ENCODE data around the gene KIF2C. TPM values are rescaled to one million over a fixed set of nuclear protein-coding genes. Genes with fewer than 3 reads are reported as not detected.

KIF2C gene
- total RNA-seq, 5 donors from 2014 or later (not counting 1 experiment from before 2014, with no cell fraction given), result 0.68 to 1.6 (median 1.1) TPM

- peaks cover 46 to 50% (median 47%) of the 10 kb centered on the region in 3 donors for H3K4me1 Mint-ChIP-seq
- ATAC-seq (replicated peaks in 1 of 4) (peak; percentile 82 to 93 (median 86)), DNase-seq (peak in 31 of 35 experiments; percentile 31 to 87 (median 57))
- Histone ChIP-seq H3K27ac (ENCODE audit: low read length) (peak overlapping the region; percentile 31), H3K4me3 (ENCODE audit: control insufficient read depth in 1 of 2, extremely low read depth in 1 of 2, low read length in 1 of 2) (no peak overlapping the region), H3K27me3 (replicated peaks in 1 of 2; ENCODE audit: control insufficient read depth in 2 of 2, extremely low read depth in 1 of 2, insufficient read depth in 2 of 2, low read length in 1 of 2) (no peaks in the 10 kb centered on the region), H3K4me1 (ENCODE audit: control insufficient read depth in 1 of 2, extremely low read depth in 1 of 2, insufficient read depth in 2 of 2, low read length in 2 of 2) (peaks cover 20 to 42% of the 10 kb centered on the region in 2 experiments), H3K36me3 (ENCODE audit: control insufficient read depth in 2 of 2, extremely low read depth in 1 of 2, insufficient read depth in 1 of 2, low read length in 1 of 2) (no peaks in the 10 kb centered on the region), H3K9me3 (no peaks in the 10 kb centered on the region)
- H3K4me3 Mint-ChIP-seq, result peak overlapping the region in 2 of 3 donors; percentile 2 to 17
- ChIA-PET POLR2A (no interaction called here), CTCF (interaction anchor here in 1 of 2 donors (0.6 kb wide), 1 partner anchor 43 kb away, joined by 8 read pairs; no protein-coding TSS in a partner anchor)
- WGBS (ENCODE audit: insufficient coverage), result 0% methylated on average over 7 of the region's 9 CpGs
- no peaks in the 10 kb centered on the region for H3K27me3 Mint-ChIP-seq
- H3K9me3 Mint-ChIP-seq, result no peaks in the 10 kb centered on the region
- H3K27ac Mint-ChIP-seq, result peak overlapping the region; percentile 83 to 87
- H3K36me3 Mint-ChIP-seq, result no peaks in the 10 kb centered on the region
Measured at GRCh38 chr1:44714944-44715571, 24.6 kb upstream of the KIF2C start.

- Mint-ChIP-seq H3K4me1 (peaks cover 67 to 71% (median 67%) of the 10 kb centered on the region in 3 donors), H3K4me3 (peak overlapping the region in 1 of 3 donors; percentile 45), H3K36me3 (no peaks in the 10 kb centered on the region), H3K9me3 (no peaks in the 10 kb centered on the region), H3K27me3 (no peaks in the 10 kb centered on the region), H3K27ac (peak overlapping the region; percentile 45 to 70)
- 90% methylated on average over 4 of the region's 4 CpGs for WGBS (ENCODE audit: insufficient coverage)
- CTCF ChIA-PET, result interaction anchor here in 1 of 2 donors (0.7 to 1.6 kb wide), 2 partner anchors 10 to 141 kb away, joined by 4 read pairs; no protein-coding TSS in a partner anchor
- H3K4me3 ChIP-seq (ENCODE audit: control insufficient read depth in 1 of 2, extremely low read depth in 1 of 2, low read length in 1 of 2), result no peak overlapping the region
- ATAC-seq (replicated peaks in 1 of 4), result no peak
- no peaks in the 10 kb centered on the region for H3K27me3 ChIP-seq (replicated peaks in 1 of 2; ENCODE audit: control insufficient read depth in 2 of 2, extremely low read depth in 1 of 2, insufficient read depth in 2 of 2, low read length in 1 of 2)
- H3K9me3 ChIP-seq, result no peaks in the 10 kb centered on the region
- POLR2A ChIA-PET, result no interaction called here
- no peaks in the 10 kb centered on the region for H3K36me3 ChIP-seq (ENCODE audit: control insufficient read depth in 2 of 2, extremely low read depth in 1 of 2, insufficient read depth in 1 of 2, low read length in 1 of 2)
- DNase-seq, result no peak
- H3K27ac ChIP-seq (ENCODE audit: low read length), result no peak overlapping the region
- H3K4me1 ChIP-seq (ENCODE audit: control insufficient read depth in 1 of 2, extremely low read depth in 1 of 2, insufficient read depth in 2 of 2, low read length in 2 of 2), result peaks cover 30 to 60% of the 10 kb centered on the region in 2 experiments
Measured at GRCh38 chr1:44717156-44717555, 22.5 kb upstream of the KIF2C start.

- DNase-seq (no peak), ATAC-seq (replicated peaks in 1 of 4) (no peak)
- Mint-ChIP-seq H3K4me3 (peak overlapping the region in 1 of 3 donors; percentile 45), H3K27ac (peak overlapping the region; percentile 45 to 70), H3K36me3 (no peaks in the 10 kb centered on the region), H3K9me3 (no peaks in the 10 kb centered on the region), H3K27me3 (no peaks in the 10 kb centered on the region), H3K4me1 (peaks cover 67 to 72% (median 68%) of the 10 kb centered on the region in 3 donors)
- Histone ChIP-seq H3K27me3 (replicated peaks in 1 of 2; ENCODE audit: control insufficient read depth in 2 of 2, extremely low read depth in 1 of 2, insufficient read depth in 2 of 2, low read length in 1 of 2) (no peaks in the 10 kb centered on the region), H3K9me3 (no peaks in the 10 kb centered on the region), H3K4me3 (ENCODE audit: control insufficient read depth in 1 of 2, extremely low read depth in 1 of 2, low read length in 1 of 2) (no peak overlapping the region), H3K4me1 (ENCODE audit: control insufficient read depth in 1 of 2, extremely low read depth in 1 of 2, insufficient read depth in 2 of 2, low read length in 2 of 2) (peaks cover 30 to 65% of the 10 kb centered on the region in 2 experiments), H3K27ac (ENCODE audit: low read length) (no peak overlapping the region), H3K36me3 (ENCODE audit: control insufficient read depth in 2 of 2, extremely low read depth in 1 of 2, insufficient read depth in 1 of 2, low read length in 1 of 2) (no peaks in the 10 kb centered on the region)
- WGBS (ENCODE audit: insufficient coverage), result no CpG with 5 or more reads among the region's 1 CpG
- POLR2A ChIA-PET, result interaction anchor here in 1 of 2 donors (0.6 to 0.8 kb wide), 2 partner anchors 21 to 73 kb away, joined by 3 read pairs; no protein-coding TSS in a partner anchor
- CTCF ChIA-PET, result interaction anchor here in 1 of 2 donors (1.6 kb wide), 1 partner anchor 9 kb away, joined by 4 read pairs; no protein-coding TSS in a partner anchor
Measured at GRCh38 chr1:44717653-44718052, 22.0 kb upstream of the KIF2C start.

GRCh38 chr1:44718091-44718490 lies 21.5 kb upstream of the KIF2C start:
- Mint-ChIP-seq H3K27me3 (no peaks in the 10 kb centered on the region), H3K9me3 (no peaks in the 10 kb centered on the region), H3K27ac (peak overlapping the region; percentile 45 to 70), H3K36me3 (no peaks in the 10 kb centered on the region), H3K4me3 (peak overlapping the region in 1 of 3 donors; percentile 45), H3K4me1 (peaks cover 70 to 76% (median 71%) of the 10 kb centered on the region in 3 donors)
- Histone ChIP-seq H3K4me1 (ENCODE audit: control insufficient read depth in 1 of 2, extremely low read depth in 1 of 2, insufficient read depth in 2 of 2, low read length in 2 of 2) (peaks cover 30 to 69% of the 10 kb centered on the region in 2 experiments), H3K27ac (ENCODE audit: low read length) (no peak overlapping the region), H3K36me3 (ENCODE audit: control insufficient read depth in 2 of 2, extremely low read depth in 1 of 2, insufficient read depth in 1 of 2, low read length in 1 of 2) (no peaks in the 10 kb centered on the region), H3K9me3 (no peaks in the 10 kb centered on the region), H3K27me3 (replicated peaks in 1 of 2; ENCODE audit: control insufficient read depth in 2 of 2, extremely low read depth in 1 of 2, insufficient read depth in 2 of 2, low read length in 1 of 2) (no peaks in the 10 kb centered on the region), H3K4me3 (ENCODE audit: control insufficient read depth in 1 of 2, extremely low read depth in 1 of 2, low read length in 1 of 2) (no peak overlapping the region)
- POLR2A ChIA-PET, result interaction anchor here in 1 of 2 donors (0.6 to 0.8 kb wide), 2 partner anchors 21 to 73 kb away, joined by 3 read pairs; no protein-coding TSS in a partner anchor
- ATAC-seq (replicated peaks in 1 of 4) (no peak), DNase-seq (no peak)
- WGBS (ENCODE audit: insufficient coverage), result 89% methylated on average over 6 of the region's 6 CpGs
- CTCF ChIA-PET, result interaction anchor here in 1 of 2 donors (0.5 to 1.6 kb wide), 4 partner anchors 9 to 612 kb away, joined by 3 to 8 read pairs (median 5); no protein-coding TSS in a partner anchor

GRCh38 chr1:44719318-44719717 lies 20.3 kb upstream of the KIF2C start:
- Histone ChIP-seq H3K27ac (ENCODE audit: low read length) (no peak overlapping the region), H3K36me3 (ENCODE audit: control insufficient read depth in 2 of 2, extremely low read depth in 1 of 2, insufficient read depth in 1 of 2, low read length in 1 of 2) (no peaks in the 10 kb centered on the region), H3K4me3 (ENCODE audit: control insufficient read depth in 1 of 2, extremely low read depth in 1 of 2, low read length in 1 of 2) (no peak overlapping the region), H3K27me3 (replicated peaks in 1 of 2; ENCODE audit: control insufficient read depth in 2 of 2, extremely low read depth in 1 of 2, insufficient read depth in 2 of 2, low read length in 1 of 2) (peaks cover 0 to 3% of the 10 kb centered on the region in 2 experiments), H3K9me3 (no peaks in the 10 kb centered on the region), H3K4me1 (ENCODE audit: control insufficient read depth in 1 of 2, extremely low read depth in 1 of 2, insufficient read depth in 2 of 2, low read length in 2 of 2) (peaks cover 36 to 81% of the 10 kb centered on the region in 2 experiments)
- Mint-ChIP-seq H3K9me3 (no peaks in the 10 kb centered on the region), H3K4me3 (peak overlapping the region in 1 of 3 donors; percentile 57), H3K36me3 (no peaks in the 10 kb centered on the region), H3K4me1 (peaks cover 80 to 86% (median 80%) of the 10 kb centered on the region in 3 donors), H3K27me3 (no peaks in the 10 kb centered on the region), H3K27ac (peak overlapping the region; percentile 81 to 99)
- POLR2A ChIA-PET, result interaction anchor here in 1 of 2 donors (0.5 kb wide), 1 partner anchor 12 kb away, joined by 3 read pairs; the partner anchor contains the start of gene RNU5D-1
- ATAC-seq (replicated peaks in 1 of 4), result no peak
- WGBS (ENCODE audit: insufficient coverage), result 39% methylated on average over 3 of the region's 5 CpGs
- no peak for DNase-seq
- CTCF ChIA-PET, result interaction anchor here (0.6 to 1.2 kb wide), 2 partner anchors 10 to 13 kb away, joined by 3 to 6 read pairs; no protein-coding TSS in a partner anchor

GRCh38 chr1:44720281-44720680 lies 19.4 kb upstream of the KIF2C start:
- Mint-ChIP-seq H3K4me3 (peak overlapping the region; percentile 7 to 57 (median 32)), H3K36me3 (no peaks in the 10 kb centered on the region), H3K4me1 (peaks cover 80 to 86% (median 81%) of the 10 kb centered on the region in 3 donors), H3K9me3 (no peaks in the 10 kb centered on the region), H3K27me3 (no peaks in the 10 kb centered on the region), H3K27ac (peak overlapping the region; percentile 96 to 99)
- no peak for ATAC-seq (replicated peaks in 1 of 4)
- H3K4me1 ChIP-seq (ENCODE audit: control insufficient read depth in 1 of 2, extremely low read depth in 1 of 2, insufficient read depth in 2 of 2, low read length in 2 of 2), result peaks cover 33 to 82% of the 10 kb centered on the region in 2 experiments
- no peak overlapping the region for H3K27ac ChIP-seq (ENCODE audit: low read length)
- POLR2A ChIA-PET, result interaction anchor here in 1 of 2 donors (0.6 kb wide), 1 partner anchor 11 kb away, joined by 3 read pairs; no protein-coding TSS in a partner anchor
- no peak overlapping the region for H3K4me3 ChIP-seq (ENCODE audit: control insufficient read depth in 1 of 2, extremely low read depth in 1 of 2, low read length in 1 of 2)
- DNase-seq, result no peak
- no peaks in the 10 kb centered on the region for H3K9me3 ChIP-seq
- WGBS (ENCODE audit: insufficient coverage), result 100% methylated on average over 3 of the region's 4 CpGs
- CTCF ChIA-PET, result interaction anchor here in 1 of 2 donors (0.7 to 2.2 kb wide), 2 partner anchors 10 to 13 kb away, joined by 4 to 38 read pairs; partner anchors contain the start of gene RNU5D-1
- no peaks in the 10 kb centered on the region for H3K36me3 ChIP-seq (ENCODE audit: control insufficient read depth in 2 of 2, extremely low read depth in 1 of 2, insufficient read depth in 1 of 2, low read length in 1 of 2)
- H3K27me3 ChIP-seq (replicated peaks in 1 of 2; ENCODE audit: control insufficient read depth in 2 of 2, extremely low read depth in 1 of 2, insufficient read depth in 2 of 2, low read length in 1 of 2), result peaks cover 0 to 3% of the 10 kb centered on the region in 2 experiments
